Fibroblast of lung (primary cell): ENCODE measurements around the gene KLHL34. TPM values are rescaled to one million over a fixed set of nuclear protein-coding genes. Genes with fewer than 3 reads are reported as not detected.

Experiments
- DNase-seq, 2 donors: peaks; one replicate each; pipeline versions ENCODE4 v3.0.0 to v3.0.0-alpha.2; 2010; ENCODE audit warnings: low read depth in 2 of 2
- H2AFZ ChIP-seq: 2 replicates; pipeline ENCODE4 v1.5.1; 2012; ENCODE audit warnings: low read length, control low read depth, inconsistent platforms
- H3K27ac ChIP-seq: 2 replicates; pipeline ENCODE4 v1.5.1; 2011; ENCODE audit warnings: low read length, control low read depth; ENCODE audit not compliant: insufficient read depth
- H3K27me3 ChIP-seq: 2 replicates; pipeline ENCODE4 v1.5.1; 2011; ENCODE audit warnings: mild to moderate bottlenecking, low read length; ENCODE audit not compliant: control insufficient read depth, insufficient read depth
- H3K36me3 ChIP-seq: 2 replicates; pipeline ENCODE4 v1.5.1; 2011; ENCODE audit warnings: low read length; ENCODE audit not compliant: control insufficient read depth, insufficient read depth
- H3K4me1 ChIP-seq: 2 replicates; pipeline ENCODE4 v1.5.1; 2011; ENCODE audit warnings: low read length; ENCODE audit not compliant: control insufficient read depth, insufficient read depth; ENCODE audit errors: extremely low read depth
- H3K4me2 ChIP-seq: 2 replicates; pipeline ENCODE4 v1.5.1; 2011; ENCODE audit warnings: low read length, control low read depth; ENCODE audit not compliant: insufficient read depth; ENCODE audit errors: extremely low read depth
- H3K4me3 ChIP-seq, 4 experiments: fragments of 200-600 bp in 1 of 4; sonication (generic) in 1 of 4; replicated peaks in 1 of 4; 2 replicates each; pipeline ENCODE4 v1.5.1; 2011 to 2016; ENCODE audit warnings: low read length in 4 of 4, low read depth in 3 of 4, mild to moderate bottlenecking in 3 of 4, control low read depth in 2 of 4, inconsistent platforms in 1 of 4, mixed read lengths in 1 of 4; ENCODE audit not compliant: insufficient read depth in 1 of 4; ENCODE audit errors: control extremely low read depth in 1 of 4
- H3K79me2 ChIP-seq: 2 replicates; pipeline ENCODE4 v1.5.1; 2012; ENCODE audit warnings: mild to moderate bottlenecking, low read length, inconsistent platforms; ENCODE audit not compliant: control insufficient read depth, insufficient read depth
- H3K9ac ChIP-seq: 2 replicates; pipeline ENCODE4 v1.5.1; 2011; ENCODE audit warnings: mild to moderate bottlenecking, low read length, control low read depth; ENCODE audit not compliant: insufficient read depth
- H3K9me3 ChIP-seq: 2 replicates; pipeline ENCODE4 v1.5.1; 2012; ENCODE audit warnings: low read depth, low read length; ENCODE audit not compliant: control insufficient read depth, insufficient read depth
- H4K20me1 ChIP-seq: 2 replicates; pipeline ENCODE4 v1.5.1; 2011; ENCODE audit warnings: low read length; ENCODE audit not compliant: control insufficient read depth, insufficient read depth; ENCODE audit errors: extremely low read depth
- EZH2 ChIP-seq: IDR thresholded peaks from 2 replicates; pipeline ENCODE4 v1.5.1; 2012; ENCODE audit warnings: low read length, control low read depth, mild to moderate bottlenecking; ENCODE audit errors: missing control alignments
- polyA plus RNA-seq, 2 donors: library from polyadenylated mRNA; depleted of rRNA in 1 of 2; stranded (reverse) in 1 of 2; unstranded in 1 of 2; fragments of >200 nt; gene quantifications; 2 replicates each; pipeline ENCODE4 v1.2.1, GENCODE V29; 2011 to 2012; ENCODE audit warnings: missing spikeins in 1 of 2
- total RNA-seq: library from RNA; depleted of rRNA; stranded (reverse); fragments of >200 nt; gene quantifications from 2 replicates; pipeline ENCODE4 v1.2.1, GENCODE V29; 2014
- TF ChIP-seq, protein P1 (sequence below), 2 donors: IDR thresholded peaks in 1 of 2; conservative IDR thresholded peaks in 1 of 2; 1 replicate in 1 of 2; 2 replicates in 1 of 2; pipeline ENCODE4 v1.5.1; 2011 to 2012; ENCODE audit warnings: low read length in 2 of 2, control low read depth in 1 of 2, inconsistent platforms in 1 of 2, low read depth in 1 of 2, mild to moderate bottlenecking in 1 of 2

Gene KLHL34
- total and polyA plus RNA-seq, 2 donors (not counting 1 experiment from before 2014, with no cell fraction given) = 0.17 TPM; not detected in 1

DNA sequence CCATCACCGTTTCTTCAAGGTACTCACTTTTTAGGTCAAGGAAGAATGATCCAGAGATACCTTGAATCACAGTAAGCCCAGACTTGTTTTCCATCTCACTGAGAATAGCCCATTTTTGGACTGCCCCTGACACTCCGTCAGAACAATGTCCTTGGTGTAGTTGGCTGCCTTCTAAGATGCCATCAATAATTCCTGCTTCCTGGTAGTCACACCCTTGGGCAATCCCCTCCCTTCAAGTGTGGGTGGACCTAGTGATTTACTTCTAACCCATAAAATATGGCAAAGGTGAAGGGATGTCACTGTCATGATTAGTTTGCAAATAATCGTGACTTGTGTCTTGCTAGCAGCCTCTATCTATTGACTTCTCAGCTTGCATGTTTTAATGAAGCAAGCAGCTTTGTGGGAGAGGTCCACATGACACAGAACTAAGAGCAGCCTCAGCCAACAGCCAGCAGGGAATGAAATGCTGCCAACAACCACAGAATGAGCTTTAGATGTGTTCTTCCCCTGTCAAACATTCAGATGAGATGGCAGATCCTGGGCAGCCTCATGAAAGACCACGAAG lies 20.0 kb upstream of the KLHL34 start:
- Histone ChIP-seq H3K27ac (no peak overlapping the region), H2AFZ (no peak overlapping the region), H3K9me3 (no peaks in the 10 kb centered on the region), H3K4me2 (no peak overlapping the region), H3K27me3 (no peaks in the 10 kb centered on the region), H3K4me1 (no peaks in the 10 kb centered on the region), H4K20me1 (no peaks in the 10 kb centered on the region), H3K9ac (no peak overlapping the region), H3K79me2 (no peaks in the 10 kb centered on the region), H3K36me3 (no peaks in the 10 kb centered on the region), H3K4me3 (no peak overlapping the region)
- TF ChIP-seq EZH2 = no peak
- TF ChIP-seq, protein P1, sequence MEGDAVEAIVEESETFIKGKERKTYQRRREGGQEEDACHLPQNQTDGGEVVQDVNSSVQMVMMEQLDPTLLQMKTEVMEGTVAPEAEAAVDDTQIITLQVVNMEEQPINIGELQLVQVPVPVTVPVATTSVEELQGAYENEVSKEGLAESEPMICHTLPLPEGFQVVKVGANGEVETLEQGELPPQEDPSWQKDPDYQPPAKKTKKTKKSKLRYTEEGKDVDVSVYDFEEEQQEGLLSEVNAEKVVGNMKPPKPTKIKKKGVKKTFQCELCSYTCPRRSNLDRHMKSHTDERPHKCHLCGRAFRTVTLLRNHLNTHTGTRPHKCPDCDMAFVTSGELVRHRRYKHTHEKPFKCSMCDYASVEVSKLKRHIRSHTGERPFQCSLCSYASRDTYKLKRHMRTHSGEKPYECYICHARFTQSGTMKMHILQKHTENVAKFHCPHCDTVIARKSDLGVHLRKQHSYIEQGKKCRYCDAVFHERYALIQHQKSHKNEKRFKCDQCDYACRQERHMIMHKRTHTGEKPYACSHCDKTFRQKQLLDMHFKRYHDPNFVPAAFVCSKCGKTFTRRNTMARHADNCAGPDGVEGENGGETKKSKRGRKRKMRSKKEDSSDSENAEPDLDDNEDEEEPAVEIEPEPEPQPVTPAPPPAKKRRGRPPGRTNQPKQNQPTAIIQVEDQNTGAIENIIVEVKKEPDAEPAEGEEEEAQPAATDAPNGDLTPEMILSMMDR (conservative IDR thresholded peaks at IDR 0.05 in 1 of 2, IDR thresholded peaks at IDR 0.05 in 1 of 2; ENCODE audit: low read depth in 1 of 2, low read length in 2 of 2) = no peak
- DNase-seq = peak; percentile 6 to 17

DNA sequence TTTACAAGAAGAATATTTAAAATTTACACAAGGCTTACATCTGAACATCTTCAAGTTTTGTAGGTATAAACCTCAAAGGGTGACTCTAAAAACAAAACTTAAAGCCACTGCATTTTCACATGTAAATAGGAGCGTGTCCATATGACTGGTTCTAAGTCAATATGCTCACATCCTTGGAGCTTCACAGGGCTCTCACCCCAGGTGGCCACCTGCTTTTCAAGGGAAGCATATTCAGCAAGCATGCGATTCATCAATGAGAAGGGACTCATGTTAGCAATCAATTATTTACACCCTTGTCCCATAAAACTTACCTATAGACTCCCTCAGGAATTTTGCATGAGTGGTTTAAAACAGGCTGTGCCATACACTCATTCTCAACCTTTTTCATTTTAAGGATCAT lies 17.8 kb upstream of the KLHL34 start:
- no peaks in the 10 kb centered on the region for H3K9me3 ChIP-seq
- H2AFZ ChIP-seq = no peak overlapping the region
- no peak for DNase-seq
- H3K27me3 ChIP-seq = no peaks in the 10 kb centered on the region
- TF ChIP-seq, protein P1 (conservative IDR thresholded peaks at IDR 0.05 in 1 of 2, IDR thresholded peaks at IDR 0.05 in 1 of 2; ENCODE audit: low read depth in 1 of 2, low read length in 2 of 2) = no peak
- TF ChIP-seq EZH2 = no peak
- H3K4me2 ChIP-seq = no peak overlapping the region
- H3K9ac ChIP-seq = no peak overlapping the region
- no peak overlapping the region for H3K27ac ChIP-seq
- no peaks in the 10 kb centered on the region for H3K36me3 ChIP-seq
- H3K4me1 ChIP-seq = no peaks in the 10 kb centered on the region
- H3K4me3 ChIP-seq = no peak overlapping the region
- no peaks in the 10 kb centered on the region for H4K20me1 ChIP-seq
- H3K79me2 ChIP-seq = no peaks in the 10 kb centered on the region

DNA sequence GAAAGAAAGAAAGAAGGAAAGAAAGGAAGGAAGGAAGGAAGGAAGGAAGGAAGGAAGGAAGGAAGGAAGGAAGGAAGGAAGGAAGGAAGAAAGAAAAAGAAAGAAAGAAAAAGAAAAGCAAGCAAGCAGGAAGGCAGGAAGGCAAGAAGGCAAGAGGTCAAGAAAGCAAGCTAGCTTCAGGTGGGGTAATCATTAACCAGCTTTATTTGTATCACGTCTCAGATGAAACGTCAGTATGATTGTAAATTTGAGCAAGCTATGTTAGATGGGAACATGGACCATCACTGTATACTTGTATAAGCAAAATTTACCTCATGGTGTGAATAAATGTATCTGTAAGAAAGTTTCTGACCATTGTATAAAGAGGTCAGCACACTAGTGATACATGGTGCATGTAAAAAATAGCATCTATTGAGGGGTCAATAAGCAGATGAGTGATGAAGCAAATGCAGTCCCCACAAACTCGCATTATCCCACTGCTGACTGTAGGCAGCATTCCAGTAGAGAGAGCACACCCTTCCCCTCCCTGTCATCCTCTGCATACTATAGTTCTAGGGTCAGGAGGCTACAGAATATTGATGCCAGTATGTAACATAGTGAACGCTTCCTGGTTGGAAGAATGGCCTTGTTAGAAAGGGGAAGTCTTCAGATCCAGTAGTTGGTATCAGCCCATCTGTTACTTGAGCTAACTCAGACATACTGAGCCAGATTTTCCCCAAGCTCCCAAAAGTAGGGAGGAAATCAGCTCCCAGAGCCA lies 16.5 kb upstream of the KLHL34 start:
- no peak overlapping the region for H3K27ac ChIP-seq
- H3K27me3 ChIP-seq = no peaks in the 10 kb centered on the region
- no peak overlapping the region for H3K9ac ChIP-seq
- no peaks in the 10 kb centered on the region for H3K79me2 ChIP-seq
- no peak overlapping the region for H2AFZ ChIP-seq
- H3K9me3 ChIP-seq = no peaks in the 10 kb centered on the region
- H3K4me3 ChIP-seq = no peak overlapping the region
- H3K4me2 ChIP-seq = no peak overlapping the region
- TF ChIP-seq EZH2 = no peak
- TF ChIP-seq, protein P1 (conservative IDR thresholded peaks at IDR 0.05 in 1 of 2, IDR thresholded peaks at IDR 0.05 in 1 of 2; ENCODE audit: low read depth in 1 of 2, low read length in 2 of 2) = no peak
- no peaks in the 10 kb centered on the region for H3K4me1 ChIP-seq
- H3K36me3 ChIP-seq = no peaks in the 10 kb centered on the region
- DNase-seq = no peak
- no peaks in the 10 kb centered on the region for H4K20me1 ChIP-seq
